WTC11 (cell line): ENCODE data around the gene FRAT2.

Experiments
- ELF4 ChIP-seq: sonication (generic); formaldehyde crosslinking; IDR thresholded peaks from 2 replicates; pipeline ENCODE4 v1.8.1; 2022; ENCODE audit warnings: low read depth, mild to moderate bottlenecking, moderate library complexity, missing genetic modification reagents
- TF ChIP-seq, protein P1 (sequence below): fragments of 200-600 bp; IDR thresholded peaks from 2 replicates; pipeline ENCODE4 v1.8.0; 2022; ENCODE audit warnings: antibody characterized with exemption

DNA sequence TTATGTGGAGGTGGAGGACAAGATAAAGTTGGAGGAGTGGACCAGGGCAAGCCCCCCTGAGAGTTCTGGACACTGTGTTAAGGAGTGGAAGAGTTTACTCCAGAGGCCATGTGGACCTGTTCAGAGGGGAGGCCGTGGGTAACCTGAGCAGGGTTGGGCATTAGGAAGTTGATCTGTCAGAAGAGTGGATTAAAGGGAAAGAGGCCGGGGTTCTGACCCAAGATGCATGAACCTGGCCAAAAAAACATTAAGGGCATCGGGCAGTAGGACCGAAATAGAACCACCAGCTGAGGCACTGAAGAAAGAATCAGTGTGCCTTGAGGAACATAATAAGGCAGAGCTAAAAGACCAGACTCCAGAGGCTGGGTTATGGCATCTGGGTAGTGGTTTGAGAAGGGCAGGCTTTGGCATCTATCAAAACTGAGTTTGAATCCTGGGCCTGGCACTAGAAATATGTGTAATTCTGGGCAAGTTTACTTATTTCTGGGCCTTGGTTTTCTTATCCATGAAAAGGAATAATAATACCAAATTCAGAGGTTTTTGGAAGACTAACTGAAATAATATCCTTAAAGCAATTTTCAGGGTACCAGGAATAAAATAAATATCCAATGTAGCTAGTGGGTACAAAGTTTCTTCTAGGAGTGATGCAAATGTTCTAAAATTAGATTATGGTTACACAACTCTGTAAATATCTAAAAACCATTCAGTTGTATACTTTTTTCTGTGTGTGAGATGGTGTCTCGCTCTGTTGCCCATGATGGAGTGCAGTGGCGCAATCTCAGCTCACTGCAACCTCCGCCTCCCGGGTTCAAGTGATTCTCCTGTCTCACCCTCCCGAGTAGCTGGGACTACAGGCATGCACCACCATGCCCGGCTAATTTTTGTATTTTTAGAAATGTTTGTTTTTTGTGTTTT, 26.4 kb downstream of the FRAT2 start:
- TF ChIP-seq ELF4 (CRISPR knock-in tag), result no peak
- TF ChIP-seq, protein P1, sequence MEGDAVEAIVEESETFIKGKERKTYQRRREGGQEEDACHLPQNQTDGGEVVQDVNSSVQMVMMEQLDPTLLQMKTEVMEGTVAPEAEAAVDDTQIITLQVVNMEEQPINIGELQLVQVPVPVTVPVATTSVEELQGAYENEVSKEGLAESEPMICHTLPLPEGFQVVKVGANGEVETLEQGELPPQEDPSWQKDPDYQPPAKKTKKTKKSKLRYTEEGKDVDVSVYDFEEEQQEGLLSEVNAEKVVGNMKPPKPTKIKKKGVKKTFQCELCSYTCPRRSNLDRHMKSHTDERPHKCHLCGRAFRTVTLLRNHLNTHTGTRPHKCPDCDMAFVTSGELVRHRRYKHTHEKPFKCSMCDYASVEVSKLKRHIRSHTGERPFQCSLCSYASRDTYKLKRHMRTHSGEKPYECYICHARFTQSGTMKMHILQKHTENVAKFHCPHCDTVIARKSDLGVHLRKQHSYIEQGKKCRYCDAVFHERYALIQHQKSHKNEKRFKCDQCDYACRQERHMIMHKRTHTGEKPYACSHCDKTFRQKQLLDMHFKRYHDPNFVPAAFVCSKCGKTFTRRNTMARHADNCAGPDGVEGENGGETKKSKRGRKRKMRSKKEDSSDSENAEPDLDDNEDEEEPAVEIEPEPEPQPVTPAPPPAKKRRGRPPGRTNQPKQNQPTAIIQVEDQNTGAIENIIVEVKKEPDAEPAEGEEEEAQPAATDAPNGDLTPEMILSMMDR, result no peak
